Natural killer cell (primary cell): ENCODE data around the gene DHX57. TPM values are rescaled to one million over a fixed set of nuclear protein-coding genes. Genes with fewer than 3 reads are reported as not detected.
"Not testable (repeated sequence)": the region's sequence is repeated elsewhere in the genome, so short reads cannot be mapped to it uniquely, and the experiment has no call there.

Experiments used
- ATAC-seq, 3 donors: fragments of 150-1000 bp in 2 of 3; fragments of 200-7000 bp in 1 of 3; cut with Tn5 transposase; 1 replicate in 1 of 3; 2 replicates in 2 of 3; pipeline ENCODE4 v1.10.0; 2021; ENCODE audit warnings: mild to moderate bottlenecking in 2 of 3, moderate library complexity in 2 of 3
- DNase-seq, 2 donors: peaks; one replicate each; pipeline versions ENCODE4 v3.0.0 to v3.0.0-alpha.2; 2013 to 2021; ENCODE audit warnings: mixed read lengths in 1 of 2
- H3K27ac ChIP-seq: one replicate; pipeline ENCODE4 v1.5.1; 2013; ENCODE audit warnings: mild to moderate bottlenecking, low read length
- H3K27me3 ChIP-seq: one replicate; pipeline ENCODE4 v1.6.1; 2013; ENCODE audit warnings: low read length; ENCODE audit not compliant: control insufficient read depth, insufficient read depth
- H3K36me3 ChIP-seq: one replicate; pipeline ENCODE4 v1.6.1; 2013; ENCODE audit warnings: low read length; ENCODE audit not compliant: control insufficient read depth, insufficient read depth
- H3K4me1 ChIP-seq: one replicate; pipeline ENCODE4 v1.6.1; 2013; ENCODE audit warnings: low read length; ENCODE audit not compliant: control insufficient read depth, insufficient read depth
- H3K4me3 ChIP-seq: one replicate; pipeline ENCODE4 v1.5.1; 2013; ENCODE audit warnings: low read length
- H3K9me3 ChIP-seq: one replicate; pipeline ENCODE4 v1.6.1; 2013; ENCODE audit warnings: low read length; ENCODE audit not compliant: control insufficient read depth, insufficient read depth
- H3K27ac Mint-ChIP-seq, 2 donors: one replicate each; pipeline ENCODE4 v1.8.0; 2022; ENCODE audit warnings: mild to moderate bottlenecking in 2 of 2, mixed read lengths in 2 of 2, moderate library complexity in 1 of 2
- H3K27me3 Mint-ChIP-seq, 2 donors: one replicate each; pipeline ENCODE4 v1.8.0; 2022; ENCODE audit warnings: low read depth in 2 of 2, mixed read lengths in 2 of 2
- H3K36me3 Mint-ChIP-seq: one replicate; pipeline ENCODE4 v1.8.0; 2022; ENCODE audit warnings: mixed read lengths
- H3K4me1 Mint-ChIP-seq, 2 donors: one replicate each; pipeline ENCODE4 v1.8.0; 2022; ENCODE audit warnings: mixed read lengths in 2 of 2
- H3K4me3 Mint-ChIP-seq: one replicate; pipeline ENCODE4 v1.8.0; 2022; ENCODE audit warnings: mild to moderate bottlenecking, moderate library complexity, mixed read lengths
- H3K9me3 Mint-ChIP-seq, 2 donors: one replicate each; pipeline ENCODE4 v1.8.0; 2022; ENCODE audit warnings: mixed read lengths in 2 of 2
- WGBS: methylation state at CpG from one replicate; pipeline ENCODE4 v1.1.7; 2013; ENCODE audit warnings: missing lambda C conversion rate; ENCODE audit not compliant: insufficient coverage; 5-methylcytosine and 5-hydroxymethylcytosine counted together
- intact Hi-C: fragments of 100-400 bp; cut with micrococcal nuclease; formaldehyde crosslinking; loops from one replicate; pipeline ENCODE4 v1.14.2; 2022
- total RNA-seq, 4 donors: library from RNA; stranded (reverse); fragments of 120-200 nt in 1 of 4; gene quantifications; one replicate each; pipeline versions ENCODE4 v1.2.3 to v1.2.4, GENCODE V29; 2013 to 2022
- TF ChIP-seq, protein P1 (sequence below): fragments of 200-600 bp; IDR thresholded peaks from one replicate; pipeline ENCODE4 v1.8.0; 2022; ENCODE audit warnings: antibody characterized with exemption

DHX57 gene
- total RNA-seq, 3 donors from 2014 or later (not counting 1 experiment from before 2014, with no cell fraction given), result 12.8 to 21.9 (median 18.5) TPM

GRCh38 chr2:38806015-38806732 lies 69.6 kb downstream of the DHX57 start:
- no peak overlapping the region for H3K4me3 ChIP-seq
- H3K27ac ChIP-seq, result peak overlapping the region; percentile 35
- TF ChIP-seq, protein P1, sequence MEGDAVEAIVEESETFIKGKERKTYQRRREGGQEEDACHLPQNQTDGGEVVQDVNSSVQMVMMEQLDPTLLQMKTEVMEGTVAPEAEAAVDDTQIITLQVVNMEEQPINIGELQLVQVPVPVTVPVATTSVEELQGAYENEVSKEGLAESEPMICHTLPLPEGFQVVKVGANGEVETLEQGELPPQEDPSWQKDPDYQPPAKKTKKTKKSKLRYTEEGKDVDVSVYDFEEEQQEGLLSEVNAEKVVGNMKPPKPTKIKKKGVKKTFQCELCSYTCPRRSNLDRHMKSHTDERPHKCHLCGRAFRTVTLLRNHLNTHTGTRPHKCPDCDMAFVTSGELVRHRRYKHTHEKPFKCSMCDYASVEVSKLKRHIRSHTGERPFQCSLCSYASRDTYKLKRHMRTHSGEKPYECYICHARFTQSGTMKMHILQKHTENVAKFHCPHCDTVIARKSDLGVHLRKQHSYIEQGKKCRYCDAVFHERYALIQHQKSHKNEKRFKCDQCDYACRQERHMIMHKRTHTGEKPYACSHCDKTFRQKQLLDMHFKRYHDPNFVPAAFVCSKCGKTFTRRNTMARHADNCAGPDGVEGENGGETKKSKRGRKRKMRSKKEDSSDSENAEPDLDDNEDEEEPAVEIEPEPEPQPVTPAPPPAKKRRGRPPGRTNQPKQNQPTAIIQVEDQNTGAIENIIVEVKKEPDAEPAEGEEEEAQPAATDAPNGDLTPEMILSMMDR, result no peak
- DNase-seq (no peak), ATAC-seq (no peak)
- H3K36me3 Mint-ChIP-seq, result no peaks in the 10 kb centered on the region
- no peaks in the 10 kb centered on the region for H3K9me3 ChIP-seq
- 86% methylated on average over 2 of the region's 2 CpGs for WGBS
- H3K36me3 ChIP-seq, result peaks cover 8% of the 10 kb centered on the region
- H3K27me3 ChIP-seq, result no peaks in the 10 kb centered on the region
- H3K27ac Mint-ChIP-seq, result no peak overlapping the region
- no peaks in the 10 kb centered on the region for H3K9me3 Mint-ChIP-seq
- no peaks in the 10 kb centered on the region for H3K4me1 ChIP-seq
- H3K4me1 Mint-ChIP-seq, result no peaks in the 10 kb centered on the region
- no peak overlapping the region for H3K4me3 Mint-ChIP-seq
- intact Hi-C loops, result no loop called here
- no peaks in the 10 kb centered on the region for H3K27me3 Mint-ChIP-seq

DNA sequence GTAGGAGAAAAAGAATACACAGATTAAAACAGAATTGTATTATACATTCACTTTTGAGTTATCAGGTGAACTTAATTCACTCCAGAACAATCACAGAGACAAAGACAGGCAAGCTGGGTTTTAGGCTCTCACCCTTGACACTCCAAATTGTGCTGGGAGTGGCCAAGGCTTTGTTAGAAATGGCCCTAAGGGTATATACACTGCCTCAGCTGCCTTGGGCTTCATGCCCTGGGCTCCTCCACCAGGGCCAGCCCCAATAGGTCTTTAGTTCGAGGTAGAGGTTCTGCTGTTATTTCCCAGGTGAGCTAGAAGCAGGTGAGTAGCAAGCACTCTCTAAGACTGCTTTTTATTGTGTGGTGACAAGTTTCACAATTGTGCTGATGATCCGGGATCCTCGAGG lies 77.8 kb downstream of the DHX57 start:
- H3K4me3 ChIP-seq, result no peak overlapping the region
- DNase-seq (no peak), ATAC-seq (no peak)
- whole genome bisulfite sequencing, result 93% methylated on average over 3 of the region's 3 CpGs
- H3K27ac ChIP-seq, result no peak overlapping the region
- no peaks in the 10 kb centered on the region for H3K27me3 Mint-ChIP-seq
- no peaks in the 10 kb centered on the region for H3K4me1 ChIP-seq
- H3K27me3 ChIP-seq, result no peaks in the 10 kb centered on the region
- TF ChIP-seq, protein P1, result no peak
- H3K27ac Mint-ChIP-seq, result no peak overlapping the region
- peaks cover 7% of the 10 kb centered on the region for H3K36me3 Mint-ChIP-seq
- no peaks in the 10 kb centered on the region for H3K9me3 ChIP-seq
- no peaks in the 10 kb centered on the region for H3K4me1 Mint-ChIP-seq
- no peaks in the 10 kb centered on the region for H3K9me3 Mint-ChIP-seq
- no peaks in the 10 kb centered on the region for H3K36me3 ChIP-seq
- no peak overlapping the region for H3K4me3 Mint-ChIP-seq
- intact Hi-C loops, result no loop called here

DNA sequence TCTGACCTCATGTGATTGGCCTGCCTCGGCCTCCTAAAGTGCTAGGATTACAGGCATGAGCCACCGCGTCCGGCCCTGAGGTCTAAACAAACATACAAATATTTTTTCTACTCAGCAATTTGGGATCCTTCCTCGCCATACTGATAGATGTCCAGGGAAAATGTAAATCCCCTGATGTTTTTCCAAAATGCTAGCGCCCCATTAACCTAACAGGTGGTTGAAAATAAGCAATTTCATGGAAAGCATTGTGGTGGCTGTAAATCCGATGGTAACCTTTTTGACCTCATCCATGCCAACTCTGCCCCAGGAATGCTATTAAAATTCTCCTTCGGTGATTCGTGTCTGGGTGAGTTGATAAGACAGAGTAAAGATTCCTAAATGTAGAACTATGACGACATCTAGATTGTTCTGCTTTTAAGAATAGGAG lies 78.5 kb downstream of the DHX57 start:
- Mint-ChIP-seq H3K27ac (no peak overlapping the region), H3K4me3 (no peak overlapping the region), H3K27me3 (no peaks in the 10 kb centered on the region), H3K9me3 (no peaks in the 10 kb centered on the region), H3K36me3 (peaks cover 7% of the 10 kb centered on the region), H3K4me1 (no peaks in the 10 kb centered on the region)
- no peak for DNase-seq
- Histone ChIP-seq H3K9me3 (no peaks in the 10 kb centered on the region), H3K4me3 (no peak overlapping the region), H3K36me3 (no peaks in the 10 kb centered on the region), H3K27ac (no peak overlapping the region), H3K27me3 (no peaks in the 10 kb centered on the region), H3K4me1 (no peaks in the 10 kb centered on the region)
- intact Hi-C loops, result no loop called here
- TF ChIP-seq, protein P1, result no peak
- no peak for ATAC-seq
- WGBS, result 94% methylated on average over 8 of the region's 10 CpGs

DNA sequence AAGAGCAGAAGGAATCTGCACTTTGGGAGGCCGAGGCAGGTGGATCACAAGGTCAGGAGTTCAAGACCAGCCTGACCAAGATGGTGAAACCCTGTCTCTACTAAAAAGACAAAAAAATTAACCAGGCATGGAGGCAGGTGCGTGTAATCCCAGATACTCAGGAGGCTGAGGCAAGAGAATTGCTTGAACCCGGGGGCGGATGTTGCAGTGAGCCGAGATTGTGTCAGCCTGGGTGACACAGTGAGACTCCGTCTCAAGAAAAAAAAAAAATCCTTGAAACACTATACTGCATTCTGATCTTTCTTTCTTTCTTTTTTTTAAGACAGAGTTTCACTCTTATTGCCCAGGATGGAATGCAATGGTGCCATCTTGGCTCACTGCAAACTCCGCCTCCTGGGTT lies 80.7 kb downstream of the DHX57 start:
- H3K4me3 ChIP-seq, intact Hi-C loops, DNase-seq, ATAC-seq, H3K27me3 ChIP-seq, H3K9me3 ChIP-seq, H3K4me3 Mint-ChIP-seq, H3K36me3 Mint-ChIP-seq, H3K36me3 ChIP-seq, H3K27me3 Mint-ChIP-seq, H3K27ac ChIP-seq, H3K4me1 ChIP-seq, H3K27ac Mint-ChIP-seq, H3K9me3 Mint-ChIP-seq, H3K4me1 Mint-ChIP-seq: not testable (repeated sequence)
- 96% methylated on average over 7 of the region's 7 CpGs for WGBS
